Stimulated activated CD4-positive, alpha-beta T cell treated with anti-CD3 and anti-CD28 coated beads, Interleukin-2, amount 100 ng/mL, for 4 hours (primary cell): ENCODE measurements around the gene SERGEF.

Experiments
- DNase-seq: peaks from one replicate; pipeline ENCODE4 v3.0.0-alpha.2; 2020; ENCODE audit warnings: low read depth

Gene SERGEF

GRCh38 chr11:17951685-17952388 is 61.0 kb downstream of the SERGEF start:
- DNase-seq = no peak

GRCh38 chr11:17950644-17951043 is 62.2 kb downstream of the SERGEF start:
- no peak for DNase-seq

GRCh38 chr11:17948296-17948695 is 64.6 kb downstream of the SERGEF start:
- DNase-seq = no peak

DNA sequence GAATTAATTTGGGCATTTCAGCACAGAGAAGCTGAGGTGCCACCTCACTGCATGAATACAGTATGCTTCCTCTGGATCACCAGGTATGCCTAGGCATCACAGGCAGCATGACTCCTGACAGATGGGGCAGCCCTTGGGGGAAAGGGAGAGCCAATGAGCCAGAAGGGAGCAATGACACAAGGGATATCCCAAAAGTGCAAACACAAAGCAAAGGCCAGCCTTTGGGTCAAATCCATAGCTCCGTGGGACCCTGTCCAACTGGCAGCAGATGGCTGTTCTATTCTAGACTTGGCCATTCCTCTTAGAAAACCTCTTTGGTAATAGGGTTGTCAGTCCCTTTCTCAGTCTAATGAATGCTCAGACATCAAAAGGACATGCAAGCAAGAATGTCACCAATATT is 73.3 kb downstream of the SERGEF start:
- no peak for DNase-seq

- no peak for DNase-seq
Measured at GRCh38 chr11:17936790-17937189, 76.1 kb downstream of the SERGEF start.

DNA sequence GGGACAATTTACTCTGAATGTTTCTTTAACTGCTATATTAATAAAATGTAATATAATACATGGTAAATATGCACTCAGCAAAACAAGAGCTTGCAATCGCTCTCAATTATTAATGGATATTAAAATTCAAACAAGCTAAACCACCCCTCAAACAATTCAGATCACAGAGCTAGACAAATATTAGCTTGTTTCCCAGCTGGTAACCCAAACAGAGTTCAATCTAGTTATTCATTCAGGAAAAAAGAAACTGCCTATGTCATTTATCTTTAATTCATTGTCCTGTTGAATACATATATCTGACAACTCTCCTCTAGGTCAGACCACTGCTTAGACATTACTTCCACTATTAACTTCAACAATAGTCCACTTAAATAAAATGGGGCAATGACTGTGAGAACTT is 78.7 kb downstream of the SERGEF start:
- DNase-seq = no peak

DNA sequence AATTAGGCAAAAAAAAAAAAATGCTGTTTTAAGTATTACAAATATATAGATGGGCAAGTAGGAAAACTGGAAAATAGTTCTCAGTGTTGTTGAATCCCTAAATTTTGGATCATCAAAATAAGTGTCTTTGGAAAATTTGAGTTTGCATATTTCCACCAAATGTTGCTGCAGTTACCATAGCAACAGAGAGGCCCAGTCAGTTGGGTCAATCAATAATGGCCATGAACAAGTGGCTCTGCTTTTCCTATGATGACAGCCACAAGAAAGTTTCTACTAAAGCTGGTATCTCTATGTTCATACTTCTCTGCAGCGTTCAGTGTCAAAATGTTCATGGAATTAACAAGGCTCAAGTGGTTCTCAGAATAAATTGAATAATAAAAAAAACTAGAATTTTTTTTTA is 79.1 kb downstream of the SERGEF start:
- no peak for DNase-seq

DNA sequence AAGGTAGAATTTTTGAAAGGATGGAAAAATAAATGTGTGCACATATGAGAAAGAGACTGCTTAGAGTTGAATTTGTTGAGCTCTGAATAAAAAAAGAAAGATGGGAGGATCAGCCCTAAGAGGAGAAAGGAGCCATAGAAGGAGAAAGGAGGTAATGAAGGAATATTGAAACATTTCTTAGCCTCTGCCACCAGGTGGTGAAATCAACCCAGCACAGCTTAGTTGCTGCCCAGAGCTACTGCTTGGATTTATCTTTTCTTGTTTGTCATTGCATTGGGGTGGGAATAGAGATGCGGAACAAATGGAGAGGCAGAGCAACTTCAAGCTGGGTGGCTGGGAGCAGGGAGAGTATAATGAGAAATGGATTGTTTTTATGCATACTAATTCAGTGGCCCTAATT is 80.4 kb downstream of the SERGEF start:
- DNase-seq = no peak

DNA sequence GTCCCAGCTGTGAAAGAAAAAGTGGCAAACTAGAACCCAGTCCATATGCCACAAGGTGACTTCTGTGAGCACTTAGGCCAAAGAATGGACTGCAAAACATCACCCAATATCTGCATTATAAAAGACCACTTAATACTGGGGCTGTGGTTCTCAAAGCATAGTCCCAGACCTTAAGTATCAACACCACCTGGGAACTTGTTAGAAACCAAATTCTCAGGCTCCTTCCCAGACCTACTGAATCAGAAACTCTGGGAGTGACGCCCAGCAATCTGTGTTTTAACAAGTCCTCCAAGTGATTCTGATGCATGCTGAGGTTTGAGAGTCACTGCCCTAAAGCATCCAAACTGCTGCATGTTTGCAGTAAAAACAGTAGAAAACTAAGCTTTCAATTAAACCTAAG is 81.3 kb downstream of the SERGEF start:
- no peak for DNase-seq

GRCh38 chr11:17930544-17931125 is 82.2 kb downstream of the SERGEF start:
- DNase-seq = no peak

GRCh38 chr11:17929171-17929570 is 83.7 kb downstream of the SERGEF start:
- DNase-seq = no peak

GRCh38 chr11:17927681-17928343 is 85.0 kb downstream of the SERGEF start:
- DNase-seq = no peak

DNA sequence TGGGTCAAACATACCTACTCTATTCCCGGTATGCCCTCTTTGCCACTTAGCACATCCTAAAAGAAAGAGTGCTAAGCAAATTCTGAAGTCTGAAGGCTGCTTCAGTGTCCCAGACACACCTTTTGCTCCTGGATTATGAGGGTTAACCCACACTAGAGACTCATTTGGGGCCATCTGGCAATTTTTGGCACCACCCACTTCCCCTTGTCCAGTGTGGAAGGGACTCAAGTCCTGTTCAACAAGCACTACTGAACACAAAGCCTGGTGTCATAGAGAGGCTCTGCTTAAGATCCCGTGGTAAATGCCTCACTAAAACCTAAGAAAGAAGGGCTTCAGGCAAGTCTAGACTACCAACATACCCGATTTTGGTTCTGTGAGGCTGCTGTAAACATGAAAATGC is 85.8 kb downstream of the SERGEF start:
- no peak for DNase-seq

DNA sequence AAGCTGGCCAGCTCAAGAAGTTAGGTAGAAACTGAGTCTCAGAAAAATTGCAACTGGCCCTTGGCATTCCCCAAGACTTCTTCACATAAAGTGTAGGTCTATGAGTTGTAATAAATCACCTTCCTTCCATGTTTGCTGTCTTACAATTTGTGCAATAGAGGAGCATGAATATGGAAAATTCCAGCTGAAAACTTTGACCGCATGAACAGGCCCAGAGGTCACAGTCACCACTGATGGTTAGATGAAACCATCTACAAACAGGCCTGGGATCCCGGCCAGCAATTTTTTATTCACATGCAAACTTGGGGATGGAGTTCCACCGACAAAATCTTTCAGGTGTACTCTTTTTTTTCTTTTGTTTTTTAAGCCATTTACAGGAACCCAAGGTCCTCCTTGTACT is 88.1 kb downstream of the SERGEF start:
- DNase-seq = no peak

- no peak for DNase-seq
Measured at GRCh38 chr11:17923217-17923616, 89.6 kb downstream of the SERGEF start.

DNA sequence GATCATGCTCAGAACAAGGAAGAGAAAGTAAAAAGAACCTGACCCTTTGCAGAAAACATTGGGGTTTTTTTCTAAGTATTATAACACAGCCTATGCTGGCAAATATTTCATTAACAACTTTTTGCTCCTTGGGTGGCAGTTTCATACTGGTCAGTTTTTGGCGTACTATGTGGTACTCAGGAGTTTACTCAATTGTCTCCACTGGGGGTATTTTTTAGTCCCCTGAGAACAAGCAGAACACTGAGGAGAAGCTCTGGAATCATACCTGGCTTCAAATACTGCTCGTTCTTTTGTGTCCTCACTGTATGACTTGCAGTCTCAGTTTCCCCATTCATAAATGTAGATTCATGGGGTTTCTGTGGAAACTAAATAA is 90.4 kb downstream of the SERGEF start:
- no peak for DNase-seq

DNA sequence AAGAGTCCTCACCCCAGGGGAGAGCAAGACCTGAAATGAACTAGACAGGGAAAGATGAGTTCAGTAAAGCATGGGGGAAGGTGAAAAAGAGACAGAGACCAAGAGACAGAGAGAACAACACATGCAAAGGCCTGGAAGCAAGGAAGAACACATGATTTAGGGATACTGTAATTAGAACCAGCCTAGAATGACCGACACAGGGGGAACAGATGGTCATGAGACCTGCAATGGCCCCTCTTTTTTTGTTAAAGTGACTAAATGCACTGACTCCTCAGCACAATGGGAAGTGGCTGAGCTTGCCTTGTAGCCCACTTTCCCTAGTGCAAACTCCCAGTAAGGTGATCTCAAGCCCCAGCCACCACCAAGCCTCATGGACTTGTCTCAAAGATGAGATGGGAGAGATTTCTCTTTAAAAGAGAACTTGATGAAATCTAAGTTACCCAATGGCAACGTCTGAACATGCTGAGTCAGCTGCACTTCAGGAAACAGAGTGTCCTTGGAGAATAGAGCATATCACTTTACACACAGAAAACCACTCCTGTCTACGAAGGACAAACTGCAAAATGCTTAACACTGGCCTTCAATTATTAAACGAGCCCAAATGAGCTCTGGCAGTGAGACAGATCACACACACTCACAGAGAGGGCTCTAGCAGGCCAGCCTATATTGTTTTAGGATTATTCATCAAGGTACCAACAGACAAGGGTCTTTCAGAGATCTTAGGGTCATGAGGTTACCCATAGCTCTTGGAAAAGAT is 91.0 kb downstream of the SERGEF start:
- no peak for DNase-seq

DNA sequence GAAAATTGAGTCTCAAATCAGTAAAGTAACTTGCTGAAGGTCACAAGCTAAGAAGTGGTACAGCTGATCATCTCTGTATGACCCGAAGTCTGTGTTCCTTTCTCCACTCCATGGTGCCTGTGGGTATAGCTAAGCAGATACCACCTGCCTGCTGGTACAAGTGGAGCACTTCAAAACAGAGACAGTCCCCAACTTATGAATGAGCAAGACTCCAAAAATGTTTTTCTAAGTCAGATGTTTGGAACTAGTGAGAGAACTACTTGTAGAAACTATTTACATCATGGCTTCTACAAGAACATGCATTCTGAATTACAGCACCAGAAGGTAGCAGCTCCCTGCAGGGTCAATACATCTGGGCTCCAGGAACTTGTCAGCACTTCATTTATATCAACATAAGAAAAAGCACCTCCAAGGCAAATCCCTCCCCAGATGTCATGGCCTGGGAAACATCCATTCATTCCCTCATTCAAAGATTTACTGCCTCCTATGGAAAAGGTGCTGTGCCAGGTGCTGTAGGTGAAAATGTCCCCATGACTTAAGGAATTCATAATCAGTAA is 94.7 kb downstream of the SERGEF start:
- no peak for DNase-seq

- DNase-seq = no peak
Measured at GRCh38 chr11:17917556-17917955, 95.3 kb downstream of the SERGEF start.

GRCh38 chr11:17915500-17916143 is 97.2 kb downstream of the SERGEF start:
- DNase-seq = no peak

DNA sequence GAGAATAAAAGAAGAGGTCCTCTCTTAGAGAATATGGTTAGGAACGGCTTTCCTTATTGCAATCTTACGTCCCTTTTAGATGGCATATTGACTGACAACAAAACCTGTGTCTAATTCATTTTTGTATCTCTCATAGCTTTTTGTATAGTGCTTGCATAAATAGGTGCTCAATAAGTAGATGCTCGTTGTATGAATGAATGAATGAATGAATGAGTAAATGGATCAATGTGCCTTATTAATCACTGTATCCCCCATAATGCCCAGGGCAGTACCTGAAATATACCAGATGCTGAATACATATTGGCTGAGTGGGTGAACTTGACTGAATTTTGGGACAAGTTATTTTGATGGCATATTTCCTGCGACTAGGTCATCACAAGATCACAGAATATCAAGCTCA is 97.9 kb downstream of the SERGEF start:
- no peak for DNase-seq

GRCh38 chr11:17907046-17907445 is 105.8 kb downstream of the SERGEF start:
- DNase-seq = no peak
